ENCODE data around the gene UBE2E1.
"Not testable (repeated sequence)": the region's sequence is repeated elsewhere in the genome, so short reads cannot be mapped to it uniquely, and the experiment has no call there.

UBE2E1 gene

GRCh38 chr3:23884481-23884880 is 78.7 kb downstream of the UBE2E1 start:
- no peak for DNase-seq

DNA sequence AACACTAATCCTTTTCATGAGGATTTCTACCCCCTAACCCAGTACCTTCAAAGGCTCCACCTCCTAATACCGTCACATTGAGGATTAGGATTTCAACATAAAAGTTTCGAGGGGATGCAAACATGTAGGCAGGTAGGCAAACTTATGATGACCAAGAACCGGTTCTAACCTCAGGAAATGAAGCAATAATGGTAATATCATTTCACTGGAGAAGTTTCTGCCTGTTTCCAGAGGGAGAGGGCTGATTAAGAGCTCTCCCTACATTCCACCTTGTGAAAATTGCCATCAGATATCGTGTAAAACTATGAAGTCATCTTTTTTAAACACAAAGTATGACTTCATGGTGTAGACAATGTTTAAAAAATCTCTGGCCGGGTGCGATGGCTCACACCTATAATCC is 79.5 kb downstream of the UBE2E1 start:
- DNase-seq: no peak

- DNase-seq: no peak
These were observed 80.6 kb downstream of the UBE2E1 start for GRCh38 chr3:23886311-23886710.

DNA sequence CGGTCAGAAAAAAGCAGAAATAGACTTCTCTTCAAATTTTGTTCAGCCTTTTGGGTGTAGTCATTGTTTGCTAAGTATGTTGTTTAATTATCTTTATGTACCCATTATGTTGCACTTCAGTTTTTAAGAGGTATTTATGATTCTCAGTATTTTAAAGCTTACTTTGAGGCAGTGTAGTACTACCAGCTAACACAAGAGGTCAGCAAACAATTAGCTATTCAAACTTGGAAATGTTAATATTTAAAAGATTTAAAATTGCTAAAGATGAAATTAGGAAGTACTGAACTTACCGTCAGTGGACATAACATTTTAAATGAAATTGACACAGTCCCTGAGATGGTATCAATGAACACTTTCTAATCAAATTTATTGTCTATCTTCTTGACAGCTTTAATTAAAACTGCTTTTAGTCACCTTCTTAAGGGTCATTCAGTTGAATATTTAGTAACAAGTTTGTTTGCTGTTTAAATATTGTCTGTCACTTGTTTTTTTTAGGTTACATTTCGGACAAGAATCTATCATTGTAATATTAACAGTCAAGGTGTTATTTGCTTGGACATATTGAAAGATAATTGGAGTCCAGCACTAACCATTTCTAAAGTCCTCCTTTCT is 83.0 kb downstream of the UBE2E1 start:
- no peak for DNase-seq

- DNase-seq: no peak
These were observed 83.6 kb downstream of the UBE2E1 start for GRCh38 chr3:23889386-23889785.

GRCh38 chr3:23889950-23890349 is 84.2 kb downstream of the UBE2E1 start:
- DNase-seq: no peak

DNA sequence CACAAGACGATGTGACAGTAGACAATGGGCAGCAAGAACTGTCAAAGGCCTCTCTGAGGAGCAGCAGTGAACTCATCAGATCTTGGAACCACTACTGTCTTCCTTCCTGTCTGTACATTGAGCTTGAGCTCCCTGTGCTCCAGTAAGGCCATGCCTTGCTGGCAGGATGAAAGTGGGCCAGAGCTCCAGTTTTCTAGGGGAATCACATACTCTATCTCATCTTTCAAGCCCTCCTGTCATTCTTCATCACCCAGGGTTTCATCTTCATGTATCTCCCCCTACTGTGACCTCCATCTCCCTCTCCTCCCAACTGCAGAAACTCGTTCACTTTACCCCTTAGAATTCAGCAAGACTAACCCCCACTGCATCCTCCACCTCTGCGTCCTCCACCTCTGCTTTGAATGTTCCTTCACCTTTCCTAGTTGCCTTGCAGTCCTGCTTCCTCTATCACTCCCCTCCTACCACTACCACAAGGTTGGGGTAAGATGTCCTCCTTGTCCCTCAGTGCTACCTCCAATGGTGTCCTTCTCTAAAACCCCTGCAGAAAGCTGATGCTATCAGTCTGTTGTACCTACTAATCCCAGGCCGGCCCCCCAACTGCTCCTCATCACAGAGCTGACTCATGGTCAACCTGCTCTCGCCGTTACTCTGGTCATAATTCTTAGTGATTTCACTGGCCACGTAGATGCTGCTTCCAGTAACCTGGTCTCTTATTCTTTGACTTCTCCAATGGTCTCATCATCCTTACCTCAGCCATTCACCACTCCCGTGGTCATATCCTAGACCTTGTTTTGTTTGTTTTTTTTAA is 88.7 kb downstream of the UBE2E1 start:
- DNase-seq: no peak

DNA sequence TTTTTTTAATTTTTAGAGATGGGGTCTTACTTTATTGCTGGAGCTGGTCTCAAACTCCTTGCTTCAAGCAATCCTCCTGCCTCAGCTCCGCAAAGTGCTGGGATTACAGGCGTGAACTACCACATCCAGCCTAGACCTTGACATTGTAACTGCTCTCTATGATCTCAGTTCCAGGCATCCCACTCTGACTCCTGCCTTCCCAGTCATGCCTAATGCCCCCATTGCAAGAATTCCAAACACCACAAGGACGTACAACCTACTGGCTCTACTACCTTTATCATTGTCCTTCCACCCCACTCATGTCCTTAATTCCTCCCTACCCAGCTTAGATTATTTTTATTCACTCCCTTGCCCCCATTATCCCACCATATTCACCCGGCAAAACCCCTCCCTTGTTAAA is 89.4 kb downstream of the UBE2E1 start:
- no peak for DNase-seq

- no peak for DNase-seq
These were observed 95.0 kb downstream of the UBE2E1 start for GRCh38 chr3:23900744-23901143.

DNA sequence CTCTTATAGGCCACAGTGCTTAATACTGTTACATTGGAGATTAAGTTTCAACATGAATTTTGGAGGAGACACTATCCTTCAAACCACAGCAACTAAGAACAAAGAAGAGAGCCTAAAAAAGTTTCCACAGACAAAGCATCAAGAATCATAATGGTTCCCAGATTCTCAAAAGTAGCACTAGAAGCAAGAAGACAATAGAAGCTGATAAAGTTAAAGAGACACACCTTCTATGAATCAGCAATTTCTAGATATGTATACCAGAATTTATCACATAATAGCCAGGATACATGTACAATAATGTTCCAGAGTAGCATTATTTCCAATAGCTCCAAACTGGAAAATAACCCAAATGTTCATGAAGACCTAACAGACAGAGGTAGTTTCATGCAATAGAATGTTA is 98.8 kb downstream of the UBE2E1 start:
- DNase-seq: no peak

- DNase-seq: no peak
These were observed 103.6 kb downstream of the UBE2E1 start for GRCh38 chr3:23909341-23909740.

DNA sequence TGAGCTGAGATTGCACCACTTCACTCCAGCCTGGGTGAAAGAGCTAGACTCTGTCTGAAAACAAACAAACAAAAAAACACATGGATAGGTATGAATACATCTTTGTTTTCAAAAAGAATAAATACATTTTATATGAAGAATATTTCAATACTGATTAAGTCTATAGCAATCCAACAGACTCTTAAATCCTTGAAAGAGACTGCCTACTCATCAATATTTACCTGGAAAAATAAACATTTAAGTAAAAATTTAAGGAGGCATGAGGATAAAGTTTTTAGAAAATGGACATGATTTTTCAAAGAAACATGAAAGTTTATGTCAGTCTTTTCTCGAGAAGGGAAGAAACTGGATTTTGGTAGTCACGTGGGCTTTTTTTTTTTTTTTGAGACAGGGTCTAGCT is 105.6 kb downstream of the UBE2E1 start:
- no peak for DNase-seq

- not testable (repeated sequence) for DNase-seq
These were observed 106.6 kb downstream of the UBE2E1 start for GRCh38 chr3:23912335-23912734.

DNA sequence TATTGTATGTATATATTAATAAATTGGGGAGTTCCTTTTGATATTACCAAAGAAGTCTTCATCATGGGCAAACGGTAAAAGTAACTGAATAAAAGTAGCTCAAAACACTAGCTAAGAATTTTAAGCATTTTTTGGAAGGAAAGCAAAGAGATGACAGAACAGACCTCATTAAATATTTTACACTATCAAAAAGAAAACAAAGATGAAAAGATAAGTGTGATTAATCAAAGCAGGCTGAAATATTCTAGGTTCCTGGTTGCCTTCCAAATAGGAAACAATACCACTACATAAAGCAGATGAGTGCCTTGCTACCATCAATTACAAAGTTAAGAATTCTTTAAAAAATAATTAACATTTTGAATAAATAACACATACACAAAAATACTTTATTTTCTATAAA is 107.4 kb downstream of the UBE2E1 start:
- DNase-seq: no peak

GRCh38 chr3:23913873-23914743 is 108.4 kb downstream of the UBE2E1 start:
- DNase-seq: no peak

- no peak for DNase-seq
These were observed 109.9 kb downstream of the UBE2E1 start for GRCh38 chr3:23915537-23916108.

DNA sequence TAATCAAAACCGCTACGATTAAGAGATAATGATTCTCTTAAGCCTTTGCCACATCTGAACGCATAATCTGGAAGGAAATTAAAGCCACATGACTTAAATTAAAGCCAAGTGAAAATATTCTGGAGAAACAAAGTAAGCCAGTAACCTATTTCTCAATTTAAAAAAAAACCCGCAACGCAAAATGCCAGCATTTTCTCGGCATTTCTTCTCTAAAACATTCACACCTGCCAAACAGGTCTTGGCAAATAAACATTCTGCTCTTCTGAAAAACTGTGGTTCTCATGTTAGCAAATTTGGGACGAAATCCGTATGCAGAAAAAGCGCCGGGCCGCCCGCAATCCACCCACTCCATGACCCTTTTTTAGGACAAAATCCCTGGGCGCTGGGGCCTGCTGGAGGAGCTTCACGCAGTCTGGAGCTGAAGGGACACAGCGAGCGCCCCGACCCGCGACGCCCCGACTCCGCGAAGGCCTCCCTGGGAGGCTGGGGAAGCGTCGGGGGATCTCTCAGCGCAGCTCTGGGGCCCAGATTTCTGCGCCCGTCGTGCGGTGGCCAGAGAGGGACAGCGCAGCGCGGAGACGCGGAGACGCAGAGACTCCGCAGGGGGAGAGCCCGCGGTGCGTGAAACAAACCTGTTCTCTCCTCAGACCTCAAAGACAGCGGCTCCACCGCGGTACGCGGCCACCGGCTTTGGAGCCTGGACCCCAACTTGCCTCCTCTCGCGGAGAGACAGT is 110.6 kb downstream of the UBE2E1 start:
- no peak for DNase-seq

DNA sequence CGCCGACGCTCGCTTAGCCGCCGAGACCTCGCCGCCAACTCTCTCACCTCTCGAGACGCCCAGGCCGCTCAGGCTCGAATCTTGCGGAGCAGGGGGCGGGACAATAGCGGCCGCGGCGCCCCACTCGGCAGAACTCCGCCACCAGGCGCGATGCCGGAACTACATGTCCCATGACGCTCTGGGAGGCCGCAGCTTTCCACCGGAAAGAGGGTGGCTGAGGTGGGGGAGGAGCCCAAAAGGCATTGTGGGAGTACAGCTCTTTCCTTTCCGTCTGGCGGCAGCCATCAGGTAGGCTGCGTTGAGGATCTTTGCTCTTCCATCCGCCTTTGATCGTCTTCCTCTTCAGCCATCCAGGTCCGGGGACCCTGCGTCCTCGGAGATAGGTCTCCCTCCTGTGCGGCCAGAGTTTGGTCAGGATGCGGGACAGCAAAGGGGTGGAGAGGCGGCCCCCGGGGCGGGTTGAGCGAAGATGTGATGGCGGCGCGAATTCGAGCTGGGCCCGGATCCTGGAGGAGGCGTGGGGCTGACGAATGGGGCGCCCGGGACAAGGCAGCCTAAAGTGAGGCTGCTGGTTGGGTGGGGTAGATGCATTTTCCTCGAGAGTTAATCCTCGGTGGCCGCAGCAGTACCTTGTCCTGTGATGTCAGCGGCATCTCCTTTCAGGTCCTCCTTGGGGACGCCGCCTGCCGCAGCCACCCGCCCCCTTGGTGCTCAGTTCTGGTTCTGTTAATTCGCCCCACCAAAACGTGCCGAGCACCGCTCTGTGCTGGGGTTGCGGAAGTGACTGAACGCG is 111.3 kb downstream of the UBE2E1 start, which contains the start of the genes NKIRAS1 and RPL15:
TSS of gene NKIRAS1 (minus strand) at position 105 of the 793 bp plus-strand sequence. CDS start 6,086 bp downstream, outside the sequence.
TSS of gene RPL15 (plus strand) at position 247 of the 793 bp plus-strand sequence. CDS start 728 bp downstream, outside the sequence.
- DNase-seq: peak; percentile 96

- not testable (repeated sequence) for DNase-seq
These were observed 112.0 kb downstream of the UBE2E1 start for GRCh38 chr3:23917679-23918303.

GRCh38 chr3:23918331-23918730 is 112.6 kb downstream of the UBE2E1 start:
- DNase-seq: not testable (repeated sequence)

- DNase-seq: no peak
These were observed 113.9 kb downstream of the UBE2E1 start for GRCh38 chr3:23919628-23920027.

All from activated CD4-positive, alpha-beta T cell treated with anti-CD3 and anti-CD28 coated beads for 1 hour (primary cell).